ENCODE measurements around the gene LY6G6F. TPM values are rescaled to one million over a fixed set of nuclear protein-coding genes. Genes with fewer than 3 reads are reported as not detected.

Gene LY6G6F
- total and polyA plus RNA-seq, 2 experiments from 2014 or later, result not detected

DNA sequence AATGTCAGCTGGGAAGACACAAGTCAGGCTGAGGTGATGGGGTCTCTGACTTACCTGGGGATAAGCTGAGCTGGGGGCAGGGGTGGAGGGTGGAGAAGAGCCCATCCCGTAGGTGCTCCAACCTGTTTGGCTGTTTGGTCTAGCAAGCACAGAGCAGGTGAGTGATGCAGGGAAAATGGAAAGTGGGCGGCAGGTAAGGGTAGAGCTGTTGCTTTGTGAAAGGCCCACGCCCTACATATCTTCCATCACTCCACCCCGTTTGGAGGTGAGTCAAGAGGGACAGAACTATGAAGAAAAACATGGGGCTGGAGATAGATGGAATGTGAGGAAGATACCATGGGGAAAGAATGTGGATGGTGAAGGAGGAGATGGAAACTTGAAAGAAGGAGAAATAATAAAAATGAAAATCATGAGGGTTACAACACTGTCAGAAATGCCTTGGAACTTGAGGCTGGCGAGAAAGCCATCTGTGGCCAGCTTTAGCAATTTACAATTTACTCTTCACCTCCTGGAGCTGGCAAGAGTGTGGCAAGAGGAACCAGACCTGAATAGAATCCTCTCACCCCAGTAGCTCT, 13.6 kb downstream of the LY6G6F start:
- H3K4me1 Mint-ChIP-seq, result peaks cover 21% of the 10 kb centered on the region
- H3K4me1 ChIP-seq (ENCODE audit: insufficient read depth), result peaks cover 14% of the 10 kb centered on the region
- H4K20me1 ChIP-seq (replicated peaks; ENCODE audit: insufficient read depth), result no peaks in the 10 kb centered on the region
- DNase-seq (ENCODE audit: low spot score) (no peak), ATAC-seq (no peak)
- no peak overlapping the region for H3K27ac ChIP-seq (ENCODE audit: low read depth)
- no peaks in the 10 kb centered on the region for H3K9me3 Mint-ChIP-seq
- no peak overlapping the region for H3K4me3 ChIP-seq
- H3K4me3 Mint-ChIP-seq, result no peak overlapping the region
- no peaks in the 10 kb centered on the region; the same call in 2 of the 3 replicates for H3K36me3 Mint-ChIP-seq (ENCODE audit: low read depth)
- H3K4me2 ChIP-seq, result no peak overlapping the region
- no peak overlapping the region for H2AFZ ChIP-seq
- no peaks in the 10 kb centered on the region for H3F3A ChIP-seq (replicated peaks; ENCODE audit: low read depth)
- no peaks in the 10 kb centered on the region for H3K36me3 ChIP-seq (ENCODE audit: insufficient read depth)
- no peaks in the 10 kb centered on the region for H3K27me3 ChIP-seq (ENCODE audit: insufficient read depth)
- H3K79me2 ChIP-seq (replicated peaks; ENCODE audit: insufficient read depth), result no peaks in the 10 kb centered on the region
- H3K27me3 Mint-ChIP-seq (ENCODE audit: insufficient read depth, low read depth, poor library complexity), result peaks cover 14% of the 10 kb centered on the region
- H3K27ac Mint-ChIP-seq, result no peak overlapping the region
- no peaks in the 10 kb centered on the region for H3K9me2 ChIP-seq (ENCODE audit: insufficient read depth)
- TF ChIP-seq, protein P1, sequence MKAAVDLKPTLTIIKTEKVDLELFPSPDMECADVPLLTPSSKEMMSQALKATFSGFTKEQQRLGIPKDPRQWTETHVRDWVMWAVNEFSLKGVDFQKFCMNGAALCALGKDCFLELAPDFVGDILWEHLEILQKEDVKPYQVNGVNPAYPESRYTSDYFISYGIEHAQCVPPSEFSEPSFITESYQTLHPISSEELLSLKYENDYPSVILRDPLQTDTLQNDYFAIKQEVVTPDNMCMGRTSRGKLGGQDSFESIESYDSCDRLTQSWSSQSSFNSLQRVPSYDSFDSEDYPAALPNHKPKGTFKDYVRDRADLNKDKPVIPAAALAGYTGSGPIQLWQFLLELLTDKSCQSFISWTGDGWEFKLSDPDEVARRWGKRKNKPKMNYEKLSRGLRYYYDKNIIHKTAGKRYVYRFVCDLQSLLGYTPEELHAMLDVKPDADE (IDR thresholded peaks at IDR 0.05), result no peak
- TF ChIP-seq EZH2phosphoT487 (IDR thresholded peaks at IDR 0.05; ENCODE audit: unreplicated experiment), result no peak
- no peak for TF ChIP-seq ZNF114 (CRISPR knock-in tag; IDR thresholded peaks at IDR 0.05)
- TF ChIP-seq JUNB (IDR thresholded peaks at IDR 0.05; ENCODE audit: unreplicated experiment), result no peak
- TF ChIP-seq, protein P2, sequence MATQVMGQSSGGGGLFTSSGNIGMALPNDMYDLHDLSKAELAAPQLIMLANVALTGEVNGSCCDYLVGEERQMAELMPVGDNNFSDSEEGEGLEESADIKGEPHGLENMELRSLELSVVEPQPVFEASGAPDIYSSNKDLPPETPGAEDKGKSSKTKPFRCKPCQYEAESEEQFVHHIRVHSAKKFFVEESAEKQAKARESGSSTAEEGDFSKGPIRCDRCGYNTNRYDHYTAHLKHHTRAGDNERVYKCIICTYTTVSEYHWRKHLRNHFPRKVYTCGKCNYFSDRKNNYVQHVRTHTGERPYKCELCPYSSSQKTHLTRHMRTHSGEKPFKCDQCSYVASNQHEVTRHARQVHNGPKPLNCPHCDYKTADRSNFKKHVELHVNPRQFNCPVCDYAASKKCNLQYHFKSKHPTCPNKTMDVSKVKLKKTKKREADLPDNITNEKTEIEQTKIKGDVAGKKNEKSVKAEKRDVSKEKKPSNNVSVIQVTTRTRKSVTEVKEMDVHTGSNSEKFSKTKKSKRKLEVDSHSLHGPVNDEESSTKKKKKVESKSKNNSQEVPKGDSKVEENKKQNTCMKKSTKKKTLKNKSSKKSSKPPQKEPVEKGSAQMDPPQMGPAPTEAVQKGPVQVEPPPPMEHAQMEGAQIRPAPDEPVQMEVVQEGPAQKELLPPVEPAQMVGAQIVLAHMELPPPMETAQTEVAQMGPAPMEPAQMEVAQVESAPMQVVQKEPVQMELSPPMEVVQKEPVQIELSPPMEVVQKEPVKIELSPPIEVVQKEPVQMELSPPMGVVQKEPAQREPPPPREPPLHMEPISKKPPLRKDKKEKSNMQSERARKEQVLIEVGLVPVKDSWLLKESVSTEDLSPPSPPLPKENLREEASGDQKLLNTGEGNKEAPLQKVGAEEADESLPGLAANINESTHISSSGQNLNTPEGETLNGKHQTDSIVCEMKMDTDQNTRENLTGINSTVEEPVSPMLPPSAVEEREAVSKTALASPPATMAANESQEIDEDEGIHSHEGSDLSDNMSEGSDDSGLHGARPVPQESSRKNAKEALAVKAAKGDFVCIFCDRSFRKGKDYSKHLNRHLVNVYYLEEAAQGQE (IDR thresholded peaks at IDR 0.05; ENCODE audit: unreplicated experiment), result no peak
- no peak for TF ChIP-seq STAT1 (IDR thresholded peaks at IDR 0.05; ENCODE audit: unreplicated experiment)
- no peak for TF ChIP-seq NANOG (IDR thresholded peaks at IDR 0.05; ENCODE audit: borderline replicate concordance)
- TF ChIP-seq, protein P3, sequence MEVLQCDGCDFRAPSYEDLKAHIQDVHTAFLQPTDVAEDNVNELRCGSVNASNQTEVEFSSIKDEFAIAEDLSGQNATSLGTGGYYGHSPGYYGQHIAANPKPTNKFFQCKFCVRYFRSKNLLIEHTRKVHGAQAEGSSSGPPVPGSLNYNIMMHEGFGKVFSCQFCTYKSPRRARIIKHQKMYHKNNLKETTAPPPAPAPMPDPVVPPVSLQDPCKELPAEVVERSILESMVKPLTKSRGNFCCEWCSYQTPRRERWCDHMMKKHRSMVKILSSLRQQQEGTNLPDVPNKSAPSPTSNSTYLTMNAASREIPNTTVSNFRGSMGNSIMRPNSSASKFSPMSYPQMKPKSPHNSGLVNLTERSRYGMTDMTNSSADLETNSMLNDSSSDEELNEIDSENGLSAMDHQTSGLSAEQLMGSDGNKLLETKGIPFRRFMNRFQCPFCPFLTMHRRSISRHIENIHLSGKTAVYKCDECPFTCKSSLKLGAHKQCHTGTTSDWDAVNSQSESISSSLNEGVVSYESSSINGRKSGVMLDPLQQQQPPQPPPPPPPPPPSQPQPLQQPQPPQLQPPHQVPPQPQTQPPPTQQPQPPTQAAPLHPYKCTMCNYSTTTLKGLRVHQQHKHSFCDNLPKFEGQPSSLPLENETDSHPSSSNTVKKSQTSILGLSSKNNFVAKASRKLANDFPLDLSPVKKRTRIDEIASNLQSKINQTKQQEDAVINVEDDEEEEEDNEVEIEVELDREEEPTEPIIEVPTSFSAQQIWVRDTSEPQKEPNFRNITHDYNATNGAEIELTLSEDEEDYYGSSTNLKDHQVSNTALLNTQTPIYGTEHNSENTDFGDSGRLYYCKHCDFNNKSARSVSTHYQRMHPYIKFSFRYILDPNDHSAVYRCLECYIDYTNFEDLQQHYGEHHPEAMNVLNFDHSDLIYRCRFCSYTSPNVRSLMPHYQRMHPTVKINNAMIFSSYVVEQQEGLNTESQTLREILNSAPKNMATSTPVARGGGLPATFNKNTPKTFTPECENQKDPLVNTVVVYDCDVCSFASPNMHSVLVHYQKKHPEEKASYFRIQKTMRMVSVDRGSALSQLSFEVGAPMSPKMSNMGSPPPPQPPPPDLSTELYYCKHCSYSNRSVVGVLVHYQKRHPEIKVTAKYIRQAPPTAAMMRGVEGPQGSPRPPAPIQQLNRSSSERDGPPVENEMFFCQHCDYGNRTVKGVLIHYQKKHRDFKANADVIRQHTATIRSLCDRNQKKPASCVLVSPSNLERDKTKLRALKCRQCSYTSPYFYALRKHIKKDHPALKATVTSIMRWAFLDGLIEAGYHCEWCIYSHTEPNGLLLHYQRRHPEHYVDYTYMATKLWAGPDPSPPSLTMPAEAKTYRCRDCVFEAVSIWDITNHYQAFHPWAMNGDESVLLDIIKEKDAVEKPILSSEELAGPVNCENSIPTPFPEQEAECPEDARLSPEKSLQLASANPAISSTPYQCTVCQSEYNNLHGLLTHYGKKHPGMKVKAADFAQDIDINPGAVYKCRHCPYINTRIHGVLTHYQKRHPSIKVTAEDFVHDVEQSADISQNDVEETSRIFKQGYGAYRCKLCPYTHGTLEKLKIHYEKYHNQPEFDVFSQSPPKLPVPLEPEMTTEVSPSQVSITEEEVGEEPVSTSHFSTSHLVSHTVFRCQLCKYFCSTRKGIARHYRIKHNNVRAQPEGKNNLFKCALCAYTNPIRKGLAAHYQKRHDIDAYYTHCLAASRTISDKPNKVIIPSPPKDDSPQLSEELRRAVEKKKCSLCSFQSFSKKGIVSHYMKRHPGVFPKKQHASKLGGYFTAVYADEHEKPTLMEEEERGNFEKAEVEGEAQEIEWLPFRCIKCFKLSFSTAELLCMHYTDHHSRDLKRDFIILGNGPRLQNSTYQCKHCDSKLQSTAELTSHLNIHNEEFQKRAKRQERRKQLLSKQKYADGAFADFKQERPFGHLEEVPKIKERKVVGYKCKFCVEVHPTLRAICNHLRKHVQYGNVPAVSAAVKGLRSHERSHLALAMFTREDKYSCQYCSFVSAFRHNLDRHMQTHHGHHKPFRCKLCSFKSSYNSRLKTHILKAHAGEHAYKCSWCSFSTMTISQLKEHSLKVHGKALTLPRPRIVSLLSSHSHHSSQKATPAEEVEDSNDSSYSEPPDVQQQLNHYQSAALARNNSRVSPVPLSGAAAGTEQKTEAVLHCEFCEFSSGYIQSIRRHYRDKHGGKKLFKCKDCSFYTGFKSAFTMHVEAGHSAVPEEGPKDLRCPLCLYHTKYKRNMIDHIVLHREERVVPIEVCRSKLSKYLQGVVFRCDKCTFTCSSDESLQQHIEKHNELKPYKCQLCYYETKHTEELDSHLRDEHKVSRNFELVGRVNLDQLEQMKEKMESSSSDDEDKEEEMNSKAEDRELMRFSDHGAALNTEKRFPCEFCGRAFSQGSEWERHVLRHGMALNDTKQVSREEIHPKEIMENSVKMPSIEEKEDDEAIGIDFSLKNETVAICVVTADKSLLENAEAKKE (CRISPR knock-in tag; IDR thresholded peaks at IDR 0.05), result no peak
- TF ChIP-seq EZH2 (IDR thresholded peaks at IDR 0.05; ENCODE audit: low read depth, unreplicated experiment), result no peak
- no peak for TF ChIP-seq ZNF331 (CRISPR knock-in tag; IDR thresholded peaks at IDR 0.05; ENCODE audit: low read depth)
- TF ChIP-seq CREB1 (CRISPR knock-in tag; IDR thresholded peaks at IDR 0.05; ENCODE audit: low read depth), result no peak
- TF ChIP-seq, protein P4, sequence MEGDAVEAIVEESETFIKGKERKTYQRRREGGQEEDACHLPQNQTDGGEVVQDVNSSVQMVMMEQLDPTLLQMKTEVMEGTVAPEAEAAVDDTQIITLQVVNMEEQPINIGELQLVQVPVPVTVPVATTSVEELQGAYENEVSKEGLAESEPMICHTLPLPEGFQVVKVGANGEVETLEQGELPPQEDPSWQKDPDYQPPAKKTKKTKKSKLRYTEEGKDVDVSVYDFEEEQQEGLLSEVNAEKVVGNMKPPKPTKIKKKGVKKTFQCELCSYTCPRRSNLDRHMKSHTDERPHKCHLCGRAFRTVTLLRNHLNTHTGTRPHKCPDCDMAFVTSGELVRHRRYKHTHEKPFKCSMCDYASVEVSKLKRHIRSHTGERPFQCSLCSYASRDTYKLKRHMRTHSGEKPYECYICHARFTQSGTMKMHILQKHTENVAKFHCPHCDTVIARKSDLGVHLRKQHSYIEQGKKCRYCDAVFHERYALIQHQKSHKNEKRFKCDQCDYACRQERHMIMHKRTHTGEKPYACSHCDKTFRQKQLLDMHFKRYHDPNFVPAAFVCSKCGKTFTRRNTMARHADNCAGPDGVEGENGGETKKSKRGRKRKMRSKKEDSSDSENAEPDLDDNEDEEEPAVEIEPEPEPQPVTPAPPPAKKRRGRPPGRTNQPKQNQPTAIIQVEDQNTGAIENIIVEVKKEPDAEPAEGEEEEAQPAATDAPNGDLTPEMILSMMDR (conservative IDR thresholded peaks at IDR 0.05; ENCODE audit: low read depth in 2 of 2), result no peak
- TF ChIP-seq POLR2AphosphoS5 (IDR thresholded peaks at IDR 0.05; ENCODE audit: low read depth), result no peak
